ENCODE measurements around the gene KCNS1. TPM values are rescaled to one million over a fixed set of nuclear protein-coding genes. Genes with fewer than 3 reads are reported as not detected.

The KCNS1 gene
- total and polyA plus RNA-seq, 2 of the 8 experiments (the other 6 are each of a cell fraction or from before 2014, with no cell fraction given): 1.4 to 1.8 TPM

DNA sequence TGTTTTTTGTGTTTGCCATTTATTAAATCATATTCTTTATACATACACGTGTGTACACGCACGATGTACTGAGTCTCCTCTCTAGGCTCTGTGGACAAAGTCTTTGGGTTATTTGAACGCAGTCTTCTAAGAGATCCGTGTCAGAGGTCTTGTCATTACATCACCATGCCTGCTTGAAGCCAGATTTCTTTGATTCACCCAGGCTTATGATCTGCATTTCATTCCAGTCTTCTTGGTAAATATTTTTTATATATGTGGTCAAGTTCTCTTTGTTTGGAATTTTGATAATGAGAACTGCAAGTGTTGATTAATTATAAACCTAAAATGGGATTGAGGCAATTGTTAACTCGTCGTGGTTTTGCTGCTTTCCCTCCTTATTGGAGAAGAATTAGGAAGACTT is 34.6 kb downstream of the KCNS1 start (continued):
- TF ChIP-seq CHD7 (IDR thresholded peaks at IDR 0.05; ENCODE audit: insufficient replicate concordance, low read length) (no peak), CTBP2 (IDR thresholded peaks at IDR 0.05; ENCODE audit: borderline replicate concordance, insufficient read depth, insufficient read length, low read length) (no peak), TAF1 (IDR thresholded peaks at IDR 0.05; ENCODE audit: low read depth, low read length) (no peak), PHF8 (conservative IDR thresholded peaks at IDR 0.05; ENCODE audit: low read depth, low read length) (no peak), TAF7 (optimal IDR thresholded peaks at IDR 0.05; ENCODE audit: borderline replicate concordance, low read depth, low read length) (no peak), SIRT6 (IDR thresholded peaks at IDR 0.05; ENCODE audit: low read length) (no peak), RXRA (IDR thresholded peaks at IDR 0.05; ENCODE audit: insufficient read depth, low read depth, low read length) (no peak), HDAC2 (IDR thresholded peaks at IDR 0.05; ENCODE audit: borderline replicate concordance in 1 of 2, low read depth in 2 of 2, low read length in 2 of 2) (no peak), BCL11A (IDR thresholded peaks at IDR 0.05; ENCODE audit: low read depth in 2 of 2, low read length in 2 of 2) (no peak), SRF (IDR thresholded peaks at IDR 0.05; ENCODE audit: low read depth, low read length) (no peak)
